HL-60/S4 treated with phorbol 12-myristate 13-acetate at 8.2 ng/mL for 4 days and 3 days (cell line): Measurements from ENCODE around the gene CPVL.
"Not testable (repeated sequence)": the region's sequence is repeated elsewhere in the genome, so short reads cannot be mapped to it uniquely, and the experiment has no call there.

Experiments used
- in situ Hi-C: fragments of 300-500 bp; cut with MboI; formaldehyde crosslinking; loops from 2 replicates; pipeline ENCODE4 v1.15.0; 2022; ENCODE audit warnings: low sequenced_read_pairs

CPVL gene

GRCh38 chr7:29122081-29122480, 24.3 kb downstream of the CPVL start:
- in situ Hi-C loops = no loop called here

- in situ Hi-C loops = no loop called here
Measured at GRCh38 chr7:29120955-29121354, 25.4 kb downstream of the CPVL start.

GRCh38 chr7:29119538-29119937, 26.8 kb downstream of the CPVL start:
- in situ Hi-C loops = no loop called here

DNA sequence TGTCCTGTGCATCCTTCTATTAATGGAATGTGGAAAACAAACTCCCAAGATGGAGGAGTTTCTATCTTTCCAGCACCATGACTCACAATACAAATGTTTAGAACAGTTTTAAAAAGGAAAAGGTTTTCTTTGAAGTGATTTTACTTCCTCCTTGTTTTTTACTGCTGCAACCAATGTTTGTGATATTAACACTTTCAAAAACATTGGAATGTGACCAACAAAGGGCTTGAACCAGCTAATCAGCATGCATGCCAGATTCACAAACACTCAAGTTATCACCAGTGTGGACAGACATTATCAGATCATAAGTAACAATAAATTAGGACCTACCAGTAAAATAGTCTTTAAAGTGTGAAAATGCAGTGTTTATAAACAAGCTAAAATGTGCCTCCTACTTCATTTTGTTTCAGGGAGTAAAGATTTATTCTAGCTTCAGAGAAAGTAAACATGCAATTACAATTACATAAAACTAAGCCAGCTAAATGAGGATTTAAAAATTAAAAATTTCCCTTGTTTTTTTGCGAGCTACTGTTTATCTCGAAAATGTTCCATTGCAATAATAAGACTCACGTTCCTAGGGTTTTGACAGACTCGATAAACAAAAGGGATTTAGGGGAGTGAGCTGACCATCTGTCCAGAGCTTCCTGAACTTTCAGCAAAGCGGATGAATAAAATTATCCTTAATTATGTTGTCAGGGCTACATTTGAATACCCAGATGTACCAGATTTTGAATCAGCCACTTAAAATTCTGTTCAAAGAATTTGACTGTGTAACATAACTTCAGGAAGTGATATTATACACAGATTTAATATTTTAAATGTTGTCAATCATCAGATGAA, 29.8 kb downstream of the CPVL start:
- in situ Hi-C loops = no loop called here

DNA sequence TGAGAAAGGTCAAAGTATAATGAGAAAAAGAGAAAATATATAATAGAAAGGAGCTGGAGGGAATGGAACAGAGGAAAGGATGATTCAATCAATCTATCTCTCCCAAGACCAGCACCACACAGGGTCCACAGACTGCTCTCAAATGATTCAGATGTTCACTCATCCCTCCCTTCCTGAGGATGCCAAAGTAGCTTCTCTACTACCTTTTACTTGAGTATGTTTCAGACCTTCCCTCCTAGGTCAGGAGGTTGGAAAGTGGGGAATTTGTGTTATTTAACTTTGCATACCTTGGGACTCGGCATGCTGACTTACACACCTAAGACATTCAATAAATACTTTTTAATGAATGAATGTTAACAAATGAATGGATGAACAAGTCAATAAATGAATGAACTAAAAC, 30.6 kb downstream of the CPVL start:
- in situ Hi-C loops = no loop called here

DNA sequence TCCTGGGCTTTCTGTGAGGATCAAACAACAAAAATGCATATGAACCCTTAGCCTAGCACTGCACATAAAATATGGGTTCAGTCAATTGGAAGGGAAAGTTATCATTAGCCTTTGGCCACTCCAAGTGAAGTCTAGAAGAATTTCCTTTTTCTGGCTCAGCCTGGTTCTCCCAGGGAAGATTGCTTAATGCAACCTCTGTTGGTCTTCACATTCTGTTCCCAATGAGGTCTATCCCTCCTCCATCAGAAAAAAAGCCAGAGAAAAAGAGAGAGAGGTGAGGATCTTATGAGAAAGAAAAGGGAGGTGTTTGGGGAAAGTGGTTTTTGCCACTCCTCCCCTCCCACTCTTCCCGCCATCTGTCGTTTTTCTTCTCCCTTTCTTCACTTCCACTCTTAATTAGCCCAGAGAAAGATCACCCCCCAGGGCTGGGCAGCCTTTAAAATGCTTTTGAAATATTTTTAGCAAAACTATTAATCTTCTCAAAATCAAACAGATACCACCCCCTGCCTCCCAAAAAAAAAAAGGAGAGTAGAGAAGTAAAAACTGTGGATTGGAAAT, 31.1 kb downstream of the CPVL start:
- in situ Hi-C loops = no loop called here

DNA sequence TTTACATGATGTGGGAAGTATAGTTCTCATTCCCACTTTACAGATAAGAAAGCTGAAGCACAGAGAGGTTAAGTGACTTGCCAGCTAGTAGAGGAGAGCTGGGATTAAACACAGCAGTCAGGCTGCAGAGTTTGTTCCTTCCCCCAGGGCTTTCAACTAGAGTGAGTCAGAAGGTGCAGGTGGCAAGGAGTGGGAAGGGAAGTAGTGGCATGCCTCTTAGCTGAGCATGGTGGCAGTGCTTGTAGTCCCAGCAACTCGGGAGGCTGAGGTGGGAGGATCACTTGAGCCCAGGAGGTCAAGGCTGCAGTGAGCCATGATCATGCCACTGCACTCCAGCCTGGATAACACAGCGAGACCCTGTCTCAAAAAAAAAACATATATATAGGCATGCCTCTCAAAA, 32.1 kb downstream of the CPVL start:
- in situ Hi-C loops = not testable (repeated sequence)

GRCh38 chr7:29113384-29114102, 32.8 kb downstream of the CPVL start:
- in situ Hi-C loops = no loop called here

DNA sequence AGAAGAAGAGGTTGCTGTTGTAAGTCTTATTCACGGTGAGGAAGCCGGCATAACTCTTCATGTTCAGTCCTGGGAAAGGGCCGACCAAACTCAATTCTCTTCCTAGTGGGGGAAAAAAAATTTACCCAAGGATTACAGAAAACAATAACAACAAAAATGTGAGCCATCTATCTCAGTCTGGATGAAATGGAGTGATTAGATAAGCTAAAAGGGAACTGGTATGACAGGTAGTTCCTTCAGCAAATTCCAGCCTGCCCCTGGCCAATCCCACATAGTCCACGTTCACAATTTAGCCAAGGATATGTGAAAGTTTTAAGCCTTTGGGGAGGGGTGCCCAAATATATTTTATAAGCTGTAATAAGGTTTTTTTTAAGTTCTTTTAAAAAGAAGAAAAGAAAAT, 33.6 kb downstream of the CPVL start:
- in situ Hi-C loops = no loop called here

GRCh38 chr7:29109899-29110298, 36.4 kb downstream of the CPVL start:
- in situ Hi-C loops = no loop called here

GRCh38 chr7:29109358-29109757, 37.0 kb downstream of the CPVL start:
- in situ Hi-C loops = no loop called here

DNA sequence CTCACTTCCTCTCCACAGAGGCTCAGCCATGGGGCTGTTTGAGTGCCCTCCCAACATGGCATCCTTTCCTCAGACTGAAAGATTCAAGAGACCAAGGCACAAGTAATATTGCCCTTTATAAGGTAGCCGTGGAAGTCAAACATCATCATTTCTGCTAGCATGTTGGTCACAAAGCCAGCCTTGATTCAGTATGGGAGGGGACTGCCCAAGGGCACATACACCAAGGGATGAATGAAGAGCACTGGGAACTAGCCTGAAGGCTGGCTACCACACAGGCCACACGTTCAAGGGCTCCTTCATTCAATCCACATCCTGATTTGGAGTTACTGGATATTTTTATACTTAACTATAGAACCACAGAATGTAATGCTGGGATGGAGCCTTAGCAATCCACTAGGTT, 39.3 kb downstream of the CPVL start:
- in situ Hi-C loops = no loop called here

GRCh38 chr7:29106669-29106988, 39.7 kb downstream of the CPVL start:
- in situ Hi-C loops = no loop called here

GRCh38 chr7:29105752-29106668, 40.3 kb downstream of the CPVL start:
- in situ Hi-C loops = no loop called here

DNA sequence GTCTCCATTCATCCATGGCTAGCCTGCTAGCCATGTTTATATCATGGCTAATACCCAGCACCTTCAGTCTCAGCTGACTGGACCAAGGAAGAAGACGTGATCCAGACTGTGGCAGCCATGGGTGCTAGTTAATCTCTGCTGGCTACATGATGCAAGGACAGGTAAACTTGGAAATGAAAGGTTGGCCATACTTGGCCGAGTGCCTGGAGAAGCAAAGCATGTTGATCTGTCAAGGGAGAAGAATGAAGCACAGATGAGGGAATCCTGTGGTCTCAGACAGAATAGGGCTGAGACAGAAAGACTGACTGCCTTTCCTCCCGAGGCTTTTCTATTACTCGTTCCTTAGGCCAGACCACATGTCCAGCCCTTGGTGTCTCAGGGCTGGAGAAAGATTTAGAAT, 41.1 kb downstream of the CPVL start:
- in situ Hi-C loops = no loop called here

DNA sequence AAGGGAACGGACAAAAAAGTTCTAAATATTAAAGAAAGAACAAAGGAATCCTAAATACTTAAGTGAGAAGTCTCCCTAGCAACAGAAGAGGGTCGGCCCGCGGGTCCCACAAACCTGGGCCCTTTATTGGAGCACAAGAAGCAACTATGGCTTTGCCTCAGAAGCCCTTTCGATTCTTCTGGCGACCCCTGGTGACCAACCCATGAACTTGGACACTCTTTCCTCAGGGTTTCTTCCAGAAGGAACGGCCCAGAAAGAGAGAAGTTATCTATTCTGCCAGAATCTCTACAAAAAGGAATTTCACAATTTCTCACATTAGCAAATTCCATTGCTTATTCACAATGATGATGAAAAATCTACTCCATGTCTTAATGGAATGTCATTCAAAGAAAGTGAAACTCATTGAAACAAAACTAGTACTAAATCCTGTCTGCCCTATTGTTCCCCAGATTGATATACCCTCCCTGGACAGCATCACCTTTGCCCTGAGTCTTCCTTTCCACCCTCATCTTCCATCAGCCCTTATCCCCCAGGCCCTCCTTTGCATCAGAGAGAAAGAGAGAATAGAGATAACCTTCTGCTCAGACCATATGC, 43.7 kb downstream of the CPVL start:
- in situ Hi-C loops = no loop called here

- in situ Hi-C loops = no loop called here
Measured at GRCh38 chr7:29100924-29101323, 45.4 kb downstream of the CPVL start.

DNA sequence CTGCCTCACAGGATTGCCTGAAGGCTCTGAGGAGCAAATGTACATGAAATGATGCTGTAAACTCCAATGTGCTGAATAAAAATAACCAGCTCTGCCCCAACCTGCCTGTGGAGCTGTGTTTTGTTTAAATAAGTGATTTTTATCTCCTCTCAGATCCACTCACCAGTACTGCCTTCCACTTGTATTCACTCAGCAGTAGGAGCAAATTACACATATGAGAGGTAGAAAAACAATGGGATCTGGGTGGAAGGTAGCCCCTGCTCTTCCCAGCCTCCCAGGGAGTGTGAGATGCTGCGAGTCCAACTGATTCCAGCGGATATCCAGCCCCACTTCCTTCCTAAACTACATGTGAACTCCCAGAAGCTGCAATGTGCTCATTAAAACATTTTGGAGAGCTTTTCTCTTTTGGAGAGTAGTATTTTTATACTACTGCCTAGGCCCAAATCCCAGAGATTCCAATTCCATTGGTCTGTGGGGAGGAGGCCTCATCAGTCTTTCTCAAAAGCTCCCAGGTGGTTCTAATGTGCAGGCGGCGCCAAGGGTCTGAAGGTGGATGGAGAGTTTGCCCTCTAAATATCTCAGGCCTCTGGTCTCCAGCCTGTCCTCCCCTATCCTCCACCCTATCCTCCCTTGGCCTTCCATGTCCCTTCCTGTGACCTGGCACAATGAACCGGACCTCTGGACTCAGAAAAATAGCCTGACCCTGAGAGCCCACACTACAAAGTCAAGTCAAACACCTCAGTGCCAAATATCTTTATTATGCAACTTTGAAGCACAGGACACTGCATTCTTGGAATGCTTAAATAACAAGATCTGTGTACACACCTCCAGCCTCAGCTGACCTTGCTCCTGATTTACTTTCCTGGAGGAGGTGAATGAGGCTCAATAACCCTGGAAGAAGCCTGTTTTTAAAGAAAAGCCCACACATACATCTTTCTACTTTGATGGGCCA, 46.2 kb downstream of the CPVL start:
- in situ Hi-C loops = loop anchor here (25.0 kb wide), 1 partner anchor 163 kb away; no protein-coding TSS in a partner anchor

- in situ Hi-C loops = loop anchor here (25.0 kb wide), 1 partner anchor 159 kb away; no protein-coding TSS in a partner anchor
Measured at GRCh38 chr7:29096446-29096730, 49.9 kb downstream of the CPVL start.
